Thymus (tissue), 11 donors: ENCODE measurements around the gene TIMD4. TPM values are rescaled to one million over a fixed set of nuclear protein-coding genes. Genes with fewer than 3 reads are reported as not detected.
A peak's percentile ranks its signal among the peaks of the same experiment; 100 is the strongest.

Experiments
- DNase-seq, 9 donors: peaks; one replicate each; pipeline ENCODE4 v3.0.0-alpha.2; 2013; ENCODE audit warnings: low spot score in 9 of 9, low read depth in 6 of 9, missing footprints in 1 of 9
- H3K27ac ChIP-seq, 2 donors: one replicate each; pipeline ENCODE4 v1.5.1; 2013; ENCODE audit warnings: control low read depth in 1 of 2, low read depth in 1 of 2, low read length in 1 of 2, mild to moderate bottlenecking in 1 of 2, moderate library complexity in 1 of 2
- H3K27me3 ChIP-seq, 2 donors: one replicate each; pipeline ENCODE4 v1.5.1; 2013; ENCODE audit warnings: low read length in 1 of 2; ENCODE audit not compliant: control insufficient read depth in 2 of 2, insufficient read depth in 1 of 2
- H3K36me3 ChIP-seq, 2 donors: one replicate each; pipeline ENCODE4 v1.5.1; 2013; ENCODE audit warnings: low read length in 1 of 2, mild to moderate bottlenecking in 1 of 2, moderate library complexity in 1 of 2; ENCODE audit not compliant: control insufficient read depth in 2 of 2, insufficient read depth in 2 of 2
- H3K4me1 ChIP-seq, 2 donors: one replicate each; pipeline ENCODE4 v1.5.1; 2013; ENCODE audit warnings: low read length in 2 of 2; ENCODE audit not compliant: control insufficient read depth in 2 of 2, insufficient read depth in 2 of 2
- H3K4me3 ChIP-seq, 2 donors: one replicate each; pipeline ENCODE4 v1.5.1; 2013; ENCODE audit warnings: low read length in 2 of 2, control low read depth in 1 of 2, mild to moderate bottlenecking in 1 of 2
- H3K9me3 ChIP-seq, 2 donors: one replicate each; pipeline ENCODE4 v1.5.1; 2013; ENCODE audit warnings: low read length in 1 of 2, mild to moderate bottlenecking in 1 of 2; ENCODE audit not compliant: control insufficient read depth in 2 of 2, insufficient read depth in 1 of 2
- WGBS: extraction: QIAGEN DNeasy Blood & Tissue Kit; methylation state at CpG from one replicate; pipeline ENCODE4 v1.1.7; 2013; 5-methylcytosine and 5-hydroxymethylcytosine counted together
- polyA plus RNA-seq: library from polyadenylated mRNA; stranded (reverse); fragments of 200-250 nt; gene quantifications from one replicate; pipeline ENCODE4 v1.2.3, GENCODE V29; 2013
- total RNA-seq: library from RNA; stranded (reverse); fragments of 120-200 nt; gene quantifications from one replicate; pipeline ENCODE4 v1.2.4, GENCODE V29; 2013
- donor health status: healthy.

TIMD4 gene
- total and polyA plus RNA-seq, 2 donors = 14.7 to 25.4 TPM

DNA sequence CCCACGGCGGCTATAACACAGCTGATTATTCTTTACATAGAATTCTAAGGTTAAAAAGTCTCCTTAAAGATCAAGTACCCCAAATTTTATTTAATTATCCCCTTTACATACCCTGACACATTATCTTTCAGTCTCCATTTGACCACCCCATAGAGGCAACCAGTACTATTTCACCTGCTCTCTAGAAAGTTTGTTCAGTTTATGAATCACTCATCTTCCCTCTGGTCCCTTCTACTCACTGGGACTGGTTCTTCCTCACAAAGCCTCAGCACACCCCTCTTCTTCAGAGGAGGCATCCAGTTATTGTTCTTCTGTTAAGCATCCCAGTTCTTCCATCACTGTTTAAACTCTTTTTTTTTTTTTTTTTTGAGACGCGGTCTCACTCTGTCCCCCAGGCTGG lies 70.2 kb downstream of the TIMD4 start:
- no peak for DNase-seq
- H3K4me3 ChIP-seq = no peak overlapping the region
- no peaks in the 10 kb centered on the region for H3K36me3 ChIP-seq
- H3K27ac ChIP-seq = no peak overlapping the region
- H3K27me3 ChIP-seq = no peaks in the 10 kb centered on the region
- 98% methylated on average over 4 of the region's 4 CpGs for WGBS
- no peaks in the 10 kb centered on the region for H3K9me3 ChIP-seq
- H3K4me1 ChIP-seq = no peaks in the 10 kb centered on the region

DNA sequence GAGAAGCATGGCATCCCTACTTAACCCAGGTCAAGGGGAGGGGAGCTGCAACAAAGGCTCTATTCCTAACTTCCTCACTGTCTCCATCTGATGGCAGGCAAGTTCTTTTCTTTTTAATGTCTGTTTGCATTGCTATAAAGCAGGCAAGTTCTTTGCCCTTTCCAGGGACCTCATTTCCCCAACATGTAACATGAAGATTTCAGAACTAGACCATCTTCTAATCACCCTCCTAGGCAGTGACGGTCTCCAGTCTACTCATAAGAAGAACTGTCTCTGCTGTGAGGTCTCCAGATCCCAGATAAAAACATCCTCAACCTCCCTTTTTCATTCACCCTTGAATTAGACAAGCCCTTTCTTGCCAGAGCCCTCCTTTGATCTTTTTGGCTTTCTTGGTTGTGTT lies 70.8 kb downstream of the TIMD4 start:
- no peak overlapping the region for H3K27ac ChIP-seq
- H3K4me1 ChIP-seq = no peaks in the 10 kb centered on the region
- no peaks in the 10 kb centered on the region for H3K27me3 ChIP-seq
- H3K9me3 ChIP-seq = no peaks in the 10 kb centered on the region
- H3K36me3 ChIP-seq = no peaks in the 10 kb centered on the region
- no peak overlapping the region for H3K4me3 ChIP-seq
- WGBS = 83% methylated on average over 1 of the region's 1 CpG
- DNase-seq = no peak

DNA sequence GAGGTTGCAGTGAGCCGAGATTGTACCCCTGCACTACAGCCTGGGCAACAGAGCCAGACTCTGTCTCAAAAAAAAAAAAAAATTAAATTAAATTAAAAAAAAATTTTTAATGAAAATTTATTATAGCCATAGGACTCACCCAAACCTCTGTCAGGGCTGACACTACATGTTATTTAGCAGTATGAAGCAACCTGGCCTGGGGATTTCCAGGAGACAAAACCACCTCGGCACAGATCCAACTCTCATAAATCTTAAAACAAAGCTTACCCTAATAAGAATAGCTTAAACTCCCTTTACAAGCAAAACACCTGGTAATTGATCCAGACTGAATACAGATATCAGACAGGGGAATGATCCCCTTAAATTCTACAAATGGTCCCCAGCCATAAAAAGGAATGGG lies 74.5 kb downstream of the TIMD4 start:
- H3K4me3 ChIP-seq = no peak overlapping the region
- no peaks in the 10 kb centered on the region for H3K9me3 ChIP-seq
- DNase-seq = peak in 1 of 9 donors; percentile 13
- no peaks in the 10 kb centered on the region for H3K4me1 ChIP-seq
- H3K36me3 ChIP-seq = no peaks in the 10 kb centered on the region
- H3K27me3 ChIP-seq = no peaks in the 10 kb centered on the region
- WGBS = 89% methylated on average over 2 of the region's 2 CpGs
- no peak overlapping the region for H3K27ac ChIP-seq

DNA sequence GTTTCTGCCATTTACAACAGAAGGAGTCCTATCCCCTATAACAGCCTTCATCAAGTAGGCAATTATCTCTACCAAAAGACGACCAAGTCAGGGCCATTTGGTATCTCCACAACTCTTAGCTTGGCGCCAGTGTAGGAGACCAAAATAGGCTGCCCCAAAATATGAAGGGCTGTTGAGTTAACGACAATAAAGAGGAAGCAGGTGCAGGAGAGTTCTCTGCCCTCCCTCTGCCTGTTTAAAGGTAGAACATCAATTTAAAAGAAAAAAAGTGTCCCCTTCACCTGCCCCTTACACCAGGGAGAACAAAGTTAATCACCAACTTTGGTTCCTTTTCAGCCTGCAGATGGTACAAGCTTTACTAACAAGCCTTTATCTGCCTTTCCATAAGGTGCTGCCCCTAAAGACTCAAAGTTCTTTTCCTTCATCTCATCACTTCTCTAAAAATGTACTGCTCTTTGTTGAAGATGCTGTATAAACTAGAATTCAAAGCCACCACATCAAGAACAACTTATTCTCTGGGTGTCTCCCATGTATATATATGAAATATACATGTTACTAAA lies 79.6 kb downstream of the TIMD4 start:
- 40% methylated on average over 3 of the region's 3 CpGs for WGBS
- Histone ChIP-seq H3K27me3 (no peaks in the 10 kb centered on the region), H3K4me1 (no peaks in the 10 kb centered on the region), H3K9me3 (no peaks in the 10 kb centered on the region), H3K36me3 (no peaks in the 10 kb centered on the region), H3K27ac (no peak overlapping the region), H3K4me3 (no peak overlapping the region)
- no peak for DNase-seq

DNA sequence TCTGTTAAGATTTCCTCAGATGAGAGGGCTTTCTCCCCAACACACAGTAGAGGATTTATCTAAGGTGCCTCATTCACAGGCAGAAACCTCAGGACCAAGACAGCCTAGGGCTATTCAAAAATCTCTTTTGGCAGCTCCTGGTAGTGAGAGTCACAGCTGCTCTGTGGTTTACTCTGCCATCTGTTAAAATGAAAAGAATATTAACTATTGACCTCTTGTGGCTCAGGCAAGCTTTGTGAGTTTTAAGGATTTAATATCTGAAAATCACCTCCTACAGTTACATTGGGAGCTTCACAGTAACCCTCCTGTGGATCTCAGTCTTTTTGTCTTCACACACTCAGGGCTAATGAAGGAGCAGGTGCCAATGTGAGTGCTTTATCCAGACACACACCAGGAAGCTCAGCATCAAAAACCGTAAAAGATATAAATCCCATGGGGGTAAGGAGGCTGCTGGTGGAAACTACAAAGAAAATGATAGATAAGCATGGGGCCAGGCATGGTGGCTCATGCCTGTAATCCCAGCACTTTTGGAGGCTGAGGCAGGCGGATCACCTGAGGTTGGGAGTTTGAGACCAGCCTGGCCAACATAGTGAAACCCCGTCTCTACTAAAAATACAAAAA lies 83.3 kb downstream of the TIMD4 start:
- Histone ChIP-seq H3K36me3 (no peaks in the 10 kb centered on the region), H3K27me3 (no peaks in the 10 kb centered on the region), H3K4me1 (no peaks in the 10 kb centered on the region), H3K4me3 (no peak overlapping the region), H3K9me3 (no peaks in the 10 kb centered on the region), H3K27ac (no peak overlapping the region)
- 93% methylated on average over 3 of the region's 3 CpGs for WGBS
- no peak for DNase-seq

DNA sequence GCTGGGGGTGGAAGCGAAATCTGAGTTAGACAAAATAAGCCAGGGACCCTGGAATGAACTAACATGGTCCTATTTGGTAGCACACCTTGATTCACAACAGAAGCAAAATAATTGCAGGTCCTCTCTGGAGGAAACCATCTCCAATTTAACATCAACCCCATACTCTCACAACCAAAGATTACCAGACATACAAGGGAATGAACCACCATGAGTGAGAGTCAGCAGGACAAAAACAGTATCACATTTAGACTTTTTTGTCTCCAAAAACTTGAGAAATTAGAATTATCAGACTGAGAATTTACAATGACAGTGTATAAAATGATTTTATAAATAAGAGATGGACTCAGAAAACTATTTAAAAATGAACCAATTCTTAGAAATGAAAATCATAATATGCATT lies 91.8 kb downstream of the TIMD4 start:
- 80% methylated on average over 1 of the region's 1 CpG for WGBS
- DNase-seq = no peak
- Histone ChIP-seq H3K9me3 (no peaks in the 10 kb centered on the region), H3K4me1 (no peaks in the 10 kb centered on the region), H3K36me3 (no peaks in the 10 kb centered on the region), H3K4me3 (no peak overlapping the region), H3K27ac (no peak overlapping the region), H3K27me3 (no peaks in the 10 kb centered on the region)

DNA sequence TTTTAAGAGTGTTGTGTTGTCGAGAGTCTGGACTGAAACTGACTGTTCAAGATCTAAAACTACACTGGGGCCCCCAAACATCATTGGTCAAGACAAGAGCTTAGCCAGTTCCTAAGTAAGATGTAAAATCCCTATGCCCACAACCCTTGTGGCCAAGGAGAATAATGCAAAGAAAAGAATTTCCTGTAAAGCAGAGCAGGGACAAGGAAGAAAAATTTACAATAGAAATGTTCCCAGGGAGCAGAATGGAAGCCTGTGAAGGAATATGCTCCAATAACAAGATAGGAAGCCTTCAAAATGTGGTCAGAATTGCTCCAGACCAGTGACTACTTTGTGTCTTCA lies 92.6 kb downstream of the TIMD4 start:
- no peak overlapping the region for H3K4me3 ChIP-seq
- H3K27ac ChIP-seq = no peak overlapping the region
- H3K4me1 ChIP-seq = no peaks in the 10 kb centered on the region
- no peaks in the 10 kb centered on the region for H3K27me3 ChIP-seq
- 97% methylated on average over 1 of the region's 1 CpG for WGBS
- no peak for DNase-seq
- H3K9me3 ChIP-seq = no peaks in the 10 kb centered on the region
- no peaks in the 10 kb centered on the region for H3K36me3 ChIP-seq

Other genes with a start within 250 kb of the TIMD4 start
- gene PPP1R2B, start 112.9 kb downstream of the TIMD4 start, total RNA-seq = 0.14 TPM
- gene PPP1R2B, start 112.9 kb downstream of the TIMD4 start, polyA plus RNA-seq = 0.07 TPM
- gene HAVCR1, start 95.9 kb upstream of the TIMD4 start, total RNA-seq = 0.14 TPM
- 0.07 TPM for gene HAVCR1, start 95.9 kb upstream of the TIMD4 start, polyA plus RNA-seq
- gene HAVCR2, start 145.8 kb upstream of the TIMD4 start, total RNA-seq = 14.5 TPM
- gene HAVCR2, start 145.8 kb upstream of the TIMD4 start, polyA plus RNA-seq = 21.5 TPM
- 17.0 TPM for gene MED7, start 179.6 kb upstream of the TIMD4 start, total RNA-seq
- gene MED7, start 179.6 kb upstream of the TIMD4 start, polyA plus RNA-seq = 40.2 TPM
- not detected for gene GARIN3, start 203.0 kb upstream of the TIMD4 start, total RNA-seq
- not detected for gene GARIN3, start 203.0 kb upstream of the TIMD4 start, polyA plus RNA-seq
- gene ITK, start 217.6 kb upstream of the TIMD4 start, total RNA-seq = 87.7 TPM
- gene ITK, start 217.6 kb upstream of the TIMD4 start, polyA plus RNA-seq = 92.8 TPM